ENCODE results near the gene FCSK.

The FCSK gene

DNA sequence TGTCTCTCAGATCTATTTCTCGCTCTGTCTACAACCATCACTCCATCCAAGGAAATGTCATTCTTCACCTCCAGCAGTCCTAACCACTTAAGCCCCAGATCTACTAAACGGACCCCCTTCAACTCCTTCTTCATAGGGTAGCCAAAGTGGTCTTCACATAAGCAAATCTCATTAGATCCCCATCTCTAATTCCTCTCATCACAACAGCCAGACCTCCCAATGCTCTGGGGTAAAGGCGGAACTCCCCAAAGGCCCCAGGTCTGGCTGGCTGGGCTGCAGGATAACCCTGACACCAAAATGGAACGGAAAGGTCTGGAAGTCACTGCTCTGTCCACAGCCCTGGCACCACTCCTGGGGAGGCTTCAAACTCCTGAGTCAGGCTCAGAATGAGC is 26.6 kb upstream of the FCSK start:
- no peak overlapping the region for H3K4me3 ChIP-seq (ENCODE audit: low read depth, low read length)
- TF ChIP-seq, protein P1, sequence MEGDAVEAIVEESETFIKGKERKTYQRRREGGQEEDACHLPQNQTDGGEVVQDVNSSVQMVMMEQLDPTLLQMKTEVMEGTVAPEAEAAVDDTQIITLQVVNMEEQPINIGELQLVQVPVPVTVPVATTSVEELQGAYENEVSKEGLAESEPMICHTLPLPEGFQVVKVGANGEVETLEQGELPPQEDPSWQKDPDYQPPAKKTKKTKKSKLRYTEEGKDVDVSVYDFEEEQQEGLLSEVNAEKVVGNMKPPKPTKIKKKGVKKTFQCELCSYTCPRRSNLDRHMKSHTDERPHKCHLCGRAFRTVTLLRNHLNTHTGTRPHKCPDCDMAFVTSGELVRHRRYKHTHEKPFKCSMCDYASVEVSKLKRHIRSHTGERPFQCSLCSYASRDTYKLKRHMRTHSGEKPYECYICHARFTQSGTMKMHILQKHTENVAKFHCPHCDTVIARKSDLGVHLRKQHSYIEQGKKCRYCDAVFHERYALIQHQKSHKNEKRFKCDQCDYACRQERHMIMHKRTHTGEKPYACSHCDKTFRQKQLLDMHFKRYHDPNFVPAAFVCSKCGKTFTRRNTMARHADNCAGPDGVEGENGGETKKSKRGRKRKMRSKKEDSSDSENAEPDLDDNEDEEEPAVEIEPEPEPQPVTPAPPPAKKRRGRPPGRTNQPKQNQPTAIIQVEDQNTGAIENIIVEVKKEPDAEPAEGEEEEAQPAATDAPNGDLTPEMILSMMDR (IDR thresholded peaks at IDR 0.05; ENCODE audit: borderline replicate concordance, insufficient read depth, low read depth, low read length) = no peak

DNA sequence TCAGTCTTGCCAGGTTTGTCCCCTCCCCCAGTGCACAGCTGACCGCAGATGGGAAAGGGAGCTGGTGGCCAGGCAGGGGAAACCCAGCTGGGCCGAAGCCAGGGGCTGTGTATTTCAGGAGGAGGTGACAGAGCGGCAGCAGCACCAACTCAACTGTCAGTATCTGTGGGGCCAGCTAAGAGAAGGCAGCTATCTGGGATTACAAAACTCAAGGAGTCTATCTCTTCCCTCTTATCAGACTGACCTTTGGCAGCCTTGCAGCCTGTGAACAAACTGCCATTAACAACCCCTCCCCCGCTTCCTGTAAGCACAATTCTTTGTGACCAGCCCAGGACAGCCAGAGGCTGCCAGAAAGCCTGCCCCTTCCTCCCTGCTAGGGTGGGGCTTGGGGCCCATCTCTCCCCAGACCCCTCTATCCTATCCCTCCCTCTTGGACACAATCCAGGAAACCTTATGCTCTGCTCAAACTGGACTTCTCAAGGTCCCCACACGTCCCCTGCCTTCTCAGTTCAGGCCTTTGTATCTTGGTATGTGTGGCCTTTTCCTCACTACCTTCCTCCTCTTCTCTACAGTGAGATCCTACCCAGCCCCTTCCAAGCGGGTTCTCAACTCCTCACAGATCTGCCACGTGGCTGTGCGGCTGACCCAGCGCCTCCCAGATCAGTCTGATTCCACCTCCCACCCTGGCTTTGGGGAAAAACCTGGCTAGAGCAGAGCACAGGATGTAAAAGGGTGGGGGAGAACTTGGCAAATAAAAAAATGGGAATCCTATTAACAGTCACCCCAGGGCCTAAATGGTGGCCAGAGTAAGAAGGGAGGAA is 26.0 kb upstream of the FCSK start:
- TF ChIP-seq, protein P1 (IDR thresholded peaks at IDR 0.05; ENCODE audit: borderline replicate concordance, insufficient read depth, low read depth, low read length) = no peak

DNA sequence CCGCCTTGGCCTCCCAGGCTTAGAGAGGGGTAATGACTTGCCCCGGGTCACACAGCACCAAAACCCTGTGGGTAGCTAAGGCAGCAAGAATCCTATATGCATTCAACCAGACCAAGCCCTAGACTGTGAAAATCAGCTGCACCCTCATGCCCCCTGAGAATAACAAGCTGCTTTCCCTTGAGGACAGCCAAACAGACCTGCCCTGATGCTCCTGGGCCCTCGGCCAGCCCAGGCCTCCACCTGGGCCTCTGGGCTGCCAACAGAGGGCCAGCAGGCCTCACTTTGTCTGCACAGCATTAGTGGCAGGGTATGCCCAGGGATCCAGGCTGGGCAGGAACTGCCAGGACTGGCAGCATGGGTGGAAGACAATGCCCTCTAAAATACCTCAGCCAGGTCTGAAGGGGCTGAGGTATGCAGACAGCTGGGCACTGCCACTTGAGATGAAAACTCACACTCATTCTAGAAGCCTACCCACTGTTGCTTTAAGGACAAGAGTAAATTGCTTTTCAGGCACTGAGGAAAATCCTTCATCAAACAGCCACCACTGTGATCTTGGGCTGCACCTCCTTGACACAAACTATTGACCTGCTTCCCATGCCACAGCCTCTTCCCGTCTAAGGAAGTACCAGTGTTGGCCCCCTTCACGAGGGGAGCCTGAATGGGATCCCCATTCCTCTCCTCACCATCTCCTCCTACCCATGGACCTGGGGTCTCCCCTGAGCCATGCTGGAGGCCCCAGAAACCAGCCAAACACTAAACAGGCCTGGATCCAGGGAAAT is 24.3 kb upstream of the FCSK start:
- H3K4me3 ChIP-seq (ENCODE audit: low read depth, low read length) = peak overlapping the region; percentile 14

More for the DNA sequence above, 26.0 kb upstream of the FCSK start:
- no peak overlapping the region for H3K4me3 ChIP-seq (ENCODE audit: low read depth, low read length)

DNA sequence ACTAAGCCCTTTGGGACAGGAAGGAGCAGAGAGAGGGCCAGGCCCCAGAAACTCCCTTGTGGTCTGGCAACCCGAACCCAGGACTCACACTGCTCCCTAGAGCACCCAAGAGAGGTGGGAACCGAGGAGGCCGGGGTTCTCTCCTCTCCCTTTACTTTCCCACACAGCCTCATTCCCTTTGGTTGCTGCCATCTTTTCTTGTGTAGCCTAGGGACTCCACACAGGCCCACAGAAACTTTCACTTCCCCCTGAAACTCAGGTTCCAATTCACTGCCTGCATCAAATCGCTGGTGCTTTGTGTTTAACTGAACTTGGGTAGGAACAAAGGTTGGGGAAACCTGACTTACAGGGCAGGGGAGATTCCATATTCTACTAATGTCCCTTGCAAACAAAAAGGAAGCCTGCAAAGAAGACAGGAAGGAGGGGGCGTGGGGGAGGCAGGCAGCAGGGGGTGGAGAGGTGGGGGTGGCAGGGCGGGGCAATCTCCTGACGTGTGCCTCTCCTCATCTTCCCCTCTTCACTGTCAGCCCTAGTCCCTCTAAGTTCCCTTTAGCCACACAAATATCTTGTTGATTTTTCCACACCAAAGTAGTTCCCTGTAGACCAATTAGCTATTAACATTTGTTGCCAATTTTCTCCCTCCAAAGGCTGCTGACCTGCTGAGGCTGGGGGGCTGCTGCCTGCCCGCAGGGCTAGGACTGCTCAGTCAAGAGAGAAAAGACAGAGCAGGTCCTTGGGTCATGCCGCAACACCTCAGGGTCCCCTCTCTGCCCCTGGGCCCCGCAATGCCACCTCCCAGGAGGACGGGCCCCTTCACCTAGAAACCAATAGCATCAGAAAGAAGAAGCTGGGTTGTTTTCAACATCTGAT is 23.5 kb upstream of the FCSK start:
- H3K4me3 ChIP-seq (ENCODE audit: low read depth, low read length) = no peak overlapping the region
- TF ChIP-seq, protein P1 (IDR thresholded peaks at IDR 0.05; ENCODE audit: borderline replicate concordance, insufficient read depth, low read depth, low read length) = no peak

More for the DNA sequence above, 24.3 kb upstream of the FCSK start:
- TF ChIP-seq, protein P1 (IDR thresholded peaks at IDR 0.05; ENCODE audit: borderline replicate concordance, insufficient read depth, low read depth, low read length) = no peak

DNA sequence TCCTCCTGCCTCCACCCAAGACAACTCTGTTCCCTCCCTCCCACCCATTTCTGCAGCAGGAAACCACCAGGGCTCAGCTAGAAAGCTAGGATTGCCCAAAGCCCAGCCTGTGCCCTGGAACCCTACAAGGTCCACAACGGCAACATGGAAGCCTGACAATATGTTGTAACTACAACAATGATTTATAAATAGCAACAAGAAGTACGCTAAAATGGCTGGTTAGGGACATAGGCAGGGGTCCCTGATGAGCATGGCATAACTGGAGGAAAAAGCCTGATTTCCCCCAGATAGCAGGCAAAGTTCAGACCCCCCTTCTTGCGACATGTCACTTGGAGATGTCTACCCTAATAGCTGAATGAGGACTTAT is 22.1 kb upstream of the FCSK start:
- no peak overlapping the region for H3K4me3 ChIP-seq (ENCODE audit: low read depth, low read length)
- TF ChIP-seq, protein P1 (IDR thresholded peaks at IDR 0.05; ENCODE audit: borderline replicate concordance, insufficient read depth, low read depth, low read length) = no peak

DNA sequence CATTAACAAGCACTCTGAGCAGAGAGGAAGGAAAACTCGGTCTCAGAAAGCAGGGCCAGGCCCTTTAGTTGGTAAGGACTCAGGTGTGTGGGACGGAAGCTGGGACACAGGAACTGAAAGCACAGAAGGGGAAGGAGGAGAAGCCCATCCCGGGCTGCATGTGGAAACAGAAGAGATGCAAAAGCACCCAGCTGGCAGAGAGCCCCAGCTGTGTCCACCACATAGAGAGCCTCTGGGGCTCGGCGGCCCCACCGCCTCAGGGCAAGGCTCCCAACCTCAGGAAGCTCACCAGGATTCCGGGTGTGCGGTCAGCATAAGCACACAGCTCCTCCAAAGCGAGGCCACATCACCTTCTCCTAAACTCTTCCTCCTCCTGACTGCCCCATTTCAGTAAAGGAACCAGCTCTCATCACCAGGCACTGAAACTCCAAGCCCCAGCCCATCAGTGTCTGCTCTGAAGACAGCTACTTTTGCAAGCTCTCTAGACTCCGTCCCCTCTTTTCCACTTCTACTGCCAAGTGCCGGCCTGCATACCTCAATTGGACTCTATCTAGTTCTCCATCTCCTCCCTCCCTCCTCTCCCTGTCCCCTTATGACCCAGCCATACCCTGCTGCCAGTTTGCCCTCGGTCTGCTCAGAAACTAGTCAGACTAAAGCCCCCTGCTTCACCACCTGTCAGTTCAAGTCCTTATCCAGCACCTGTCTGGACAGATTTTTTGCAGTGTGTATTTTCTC is 21.5 kb upstream of the FCSK start:
- TF ChIP-seq, protein P1 (IDR thresholded peaks at IDR 0.05; ENCODE audit: borderline replicate concordance, insufficient read depth, low read depth, low read length) = no peak
- peak overlapping the region; percentile 22 for H3K4me3 ChIP-seq (ENCODE audit: low read depth, low read length)

All from GM12875 (cell line).